MM.1S (cell line): ENCODE measurements around the gene CCDC92B.

Experiments
- CTCF ChIP-seq: fragments of 300-600 bp; sonication (generic); IDR thresholded peaks from 2 replicates; pipeline ENCODE4 v1.5.1; 2016; ENCODE audit warnings: antibody characterized with exemption, low read length, mixed read lengths
- EZH2 ChIP-seq: fragments of 300-600 bp; sonication (generic); optimal IDR thresholded peaks from 2 replicates; pipeline ENCODE3; 2017; ENCODE audit warnings: low read depth, mild to moderate bottlenecking, antibody characterized with exemption, low read length, mixed read lengths

GRCh38 chr17:2723997-2724783 lies 25.3 kb downstream of the CCDC92B start:
- TF ChIP-seq CTCF (no peak), EZH2 (no peak)
